Nephron (organoid): ENCODE data around the gene ZNF621.

ENCODE experiments used
- H3K27ac Mint-ChIP-seq, 3 experiments: 2 replicates each; pipeline ENCODE4 v1.8.0; 2020; ENCODE audit warnings: mixed read lengths in 3 of 3, mild to moderate bottlenecking in 2 of 3, moderate library complexity in 1 of 3
- H3K27me3 Mint-ChIP-seq: 2 replicates; pipeline ENCODE4 v1.8.0; 2021; ENCODE audit warnings: low read depth, mild to moderate bottlenecking, moderate library complexity, mixed read lengths
- H3K36me3 Mint-ChIP-seq: 2 replicates; pipeline ENCODE4 v1.8.0; 2020; ENCODE audit warnings: low read depth, mixed read lengths
- H3K4me1 Mint-ChIP-seq: 2 replicates; pipeline ENCODE4 v1.8.0; 2020; ENCODE audit warnings: mixed read lengths
- H3K4me3 Mint-ChIP-seq, 3 experiments: 2 replicates each; pipeline ENCODE4 v1.8.0; 2020; ENCODE audit warnings: mild to moderate bottlenecking in 3 of 3, mixed read lengths in 3 of 3, moderate library complexity in 2 of 3
- H3K9me3 Mint-ChIP-seq: 2 replicates; pipeline ENCODE4 v1.8.0; 2020; ENCODE audit warnings: mixed read lengths
- CTCF ChIP-seq, 3 experiments: fragments of 200-600 bp; sonication (generic); IDR thresholded peaks; one replicate each; pipeline ENCODE4 v1.5.0; 2021; ENCODE audit warnings: antibody characterized with exemption in 3 of 3; ENCODE audit not compliant: unreplicated experiment in 3 of 3

Gene ZNF621

GRCh38 chr3:40521254-40521653 lies 3.5 kb upstream of the ZNF621 start:
- Mint-ChIP-seq H3K27ac (no peak overlapping the region), H3K27me3 (no peaks in the 10 kb centered on the region), H3K9me3 (no peaks in the 10 kb centered on the region), H3K4me1 (peaks cover 10% of the 10 kb centered on the region), H3K4me3 (peak overlapping the region in 1 of 3 experiments; percentile 18), H3K36me3 (peaks cover 23% of the 10 kb centered on the region)
- TF ChIP-seq CTCF (IDR thresholded peaks at IDR 0.05; ENCODE audit: unreplicated experiment in 3 of 3), result no peak

- Mint-ChIP-seq H3K27ac (peak overlapping the region; percentile 93 to 100 (median 95)), H3K36me3 (peaks cover 27% of the 10 kb centered on the region), H3K27me3 (no peaks in the 10 kb centered on the region), H3K4me3 (peak overlapping the region; percentile 92 to 99 (median 98)), H3K9me3 (no peaks in the 10 kb centered on the region), H3K4me1 (peaks cover 14% of the 10 kb centered on the region)
- no peak for TF ChIP-seq CTCF (IDR thresholded peaks at IDR 0.05; ENCODE audit: unreplicated experiment in 3 of 3)
Measured at GRCh38 chr3:40523781-40524180, 979 bp upstream of the ZNF621 start.

GRCh38 chr3:40524222-40524567 lies 565 bp upstream of the ZNF621 start:
- TF ChIP-seq CTCF (IDR thresholded peaks at IDR 0.05; ENCODE audit: unreplicated experiment in 3 of 3), result no peak
- no peaks in the 10 kb centered on the region for H3K9me3 Mint-ChIP-seq
- peaks cover 14% of the 10 kb centered on the region for H3K4me1 Mint-ChIP-seq
- peaks cover 30% of the 10 kb centered on the region for H3K36me3 Mint-ChIP-seq
- no peaks in the 10 kb centered on the region for H3K27me3 Mint-ChIP-seq
- peak overlapping the region; percentile 93 to 100 (median 95) for H3K27ac Mint-ChIP-seq
- H3K4me3 Mint-ChIP-seq, result peak overlapping the region; percentile 92 to 99 (median 98)

GRCh38 chr3:40528426-40528825 lies 3.7 kb downstream of the ZNF621 start:
- peaks cover 14% of the 10 kb centered on the region for H3K4me1 Mint-ChIP-seq
- no peaks in the 10 kb centered on the region for H3K27me3 Mint-ChIP-seq
- H3K4me3 Mint-ChIP-seq, result peak overlapping the region in 1 of 3 experiments; percentile 19
- peaks cover 16% of the 10 kb centered on the region for H3K9me3 Mint-ChIP-seq
- H3K27ac Mint-ChIP-seq, result no peak overlapping the region
- peaks cover 68% of the 10 kb centered on the region for H3K36me3 Mint-ChIP-seq
- no peak for TF ChIP-seq CTCF (IDR thresholded peaks at IDR 0.05; ENCODE audit: unreplicated experiment in 3 of 3)

- Mint-ChIP-seq H3K4me3 (no peak overlapping the region), H3K9me3 (peaks cover 41% of the 10 kb centered on the region), H3K27me3 (no peaks in the 10 kb centered on the region), H3K27ac (no peak overlapping the region), H3K36me3 (peaks cover 97% of the 10 kb centered on the region), H3K4me1 (no peaks in the 10 kb centered on the region)
- no peak for TF ChIP-seq CTCF (IDR thresholded peaks at IDR 0.05; ENCODE audit: unreplicated experiment in 3 of 3)
Measured at GRCh38 chr3:40532252-40532651, 7.5 kb downstream of the ZNF621 start.

GRCh38 chr3:40534283-40534682 lies 9.5 kb downstream of the ZNF621 start:
- Mint-ChIP-seq H3K4me3 (no peak overlapping the region), H3K9me3 (peaks cover 54% of the 10 kb centered on the region), H3K27ac (no peak overlapping the region), H3K36me3 (peaks cover 100% of the 10 kb centered on the region), H3K4me1 (no peaks in the 10 kb centered on the region), H3K27me3 (no peaks in the 10 kb centered on the region)
- no peak for TF ChIP-seq CTCF (IDR thresholded peaks at IDR 0.05; ENCODE audit: unreplicated experiment in 3 of 3)
